Endothelial cell of umbilical vein (primary cell): ENCODE measurements around the gene ANKH. TPM values are rescaled to one million over a fixed set of nuclear protein-coding genes. Genes with fewer than 3 reads are reported as not detected.

Source experiments
- BruUV-seq: library from RNA; stranded (reverse); fragments of 400-500 nt; replicated peaks from 2 replicates; lab custom pipeline; 2021; lab: Mats Ljungman, UMichigan
- CTCF ChIA-PET: fragments of 300-600, 350-600 bp; sonication (Branson Sonifier 250); formaldehyde crosslinking; loops from one replicate; lab custom pipeline; 2021; ENCODE audit warnings: antibody characterized with exemption, inconsistent platforms; lab: Charles Lee
- POLR2A ChIA-PET: fragments of 300-600, 350-600 bp; sonication (Branson Sonifier 250); formaldehyde crosslinking; loops from one replicate; lab custom pipeline; 2021; ENCODE audit warnings: antibody characterized with exemption, inconsistent platforms; lab: Charles Lee
- DNase-seq: peaks from one replicate; pipeline ENCODE4 v3.0.0-alpha.2; 2011; ENCODE audit warnings: low read depth, low spot score
- FAIRE-seq: peaks from 2 replicates; lab custom pipeline; 2011; peaks lifted over from hg19 to GRCh38; lab: Jason Lieb, UNC
- H2AFZ ChIP-seq: 2 replicates; pipeline ENCODE4 v1.6.0; 2012; ENCODE audit warnings: low read depth, low read length, control low read depth, inconsistent platforms
- H3K27ac ChIP-seq: 2 replicates; pipeline ENCODE4 v1.5.1; 2011; ENCODE audit warnings: low read depth, mild to moderate bottlenecking, control low read depth, low read length, moderate library complexity; ENCODE audit not compliant: insufficient read depth
- H3K27me3 ChIP-seq, 2 experiments: 2 replicates each; pipeline versions ENCODE4 v1.6.0 to v1.6.1; 2011; ENCODE audit warnings: low read length in 2 of 2, mixed read lengths in 1 of 2; ENCODE audit not compliant: control insufficient read depth in 2 of 2, insufficient read depth in 2 of 2
- H3K36me3 ChIP-seq, 2 experiments: 2 replicates in 1 of 2; 3 replicates in 1 of 2; pipeline ENCODE4 v1.5.1; 2011; ENCODE audit warnings: low read length in 2 of 2, mild to moderate bottlenecking in 1 of 2, moderate library complexity in 1 of 2; ENCODE audit not compliant: control insufficient read depth in 2 of 2, insufficient read depth in 2 of 2; ENCODE audit errors: extremely low read depth in 1 of 2
- H3K4me1 ChIP-seq: 3 replicates; pipeline ENCODE4 v1.5.1; 2011; ENCODE audit warnings: mild to moderate bottlenecking, low read length; ENCODE audit not compliant: control insufficient read depth, insufficient read depth; ENCODE audit errors: extremely low read depth
- H3K4me2 ChIP-seq: 2 replicates; pipeline ENCODE4 v1.6.1; 2011; ENCODE audit warnings: low read length, control low read depth, mixed read lengths; ENCODE audit not compliant: insufficient read depth
- H3K4me3 ChIP-seq, 3 experiments: fragments of 200-600 bp in 1 of 3; sonication (generic), shearing (Covaris generic) in 1 of 3; replicated peaks in 1 of 3; 2 replicates each; pipeline ENCODE4 v1.5.1; 2011 to 2016; ENCODE audit warnings: control low read depth in 3 of 3, low read length in 3 of 3, mild to moderate bottlenecking in 2 of 3, inconsistent platforms in 1 of 3, low read depth in 1 of 3, moderate library complexity in 1 of 3; ENCODE audit not compliant: insufficient read depth in 1 of 3
- H3K79me2 ChIP-seq: 2 replicates; pipeline ENCODE4 v1.6.0; 2012; ENCODE audit warnings: low read length, inconsistent platforms; ENCODE audit not compliant: control insufficient read depth, insufficient read depth
- H3K9ac ChIP-seq: replicated peaks from 2 replicates; pipeline ENCODE3; 2011; ENCODE audit warnings: low read length, control low read depth; ENCODE audit not compliant: insufficient read depth; ENCODE audit errors: extremely low read depth
- H3K9me1 ChIP-seq: replicated peaks from 3 replicates; pipeline ENCODE4 v1.6.0; 2011; ENCODE audit warnings: mild to moderate bottlenecking, low read length; ENCODE audit not compliant: control insufficient read depth, insufficient read depth; ENCODE audit errors: extremely low read depth
- H3K9me3 ChIP-seq: replicated peaks from 2 replicates; pipeline ENCODE4 v1.5.1; 2012; ENCODE audit warnings: low read length, inconsistent platforms; ENCODE audit not compliant: control insufficient read depth, insufficient read depth
- H4K20me1 ChIP-seq: replicated peaks from 2 replicates; pipeline ENCODE3; 2011; ENCODE audit warnings: mild to moderate bottlenecking, low read length; ENCODE audit not compliant: control insufficient read depth, insufficient read depth; ENCODE audit errors: extremely low read depth
- EZH2 ChIP-seq: IDR thresholded peaks from 2 replicates; pipeline ENCODE4 v1.6.1; 2012; ENCODE audit warnings: borderline replicate concordance, low read depth, mild to moderate bottlenecking, moderate library complexity, low read length, inconsistent platforms; ENCODE audit not compliant: severe bottlenecking
- FOS ChIP-seq: IDR thresholded peaks from 2 replicates; pipeline ENCODE4 v1.6.1; 2011; ENCODE audit warnings: mild to moderate bottlenecking, low read length, moderate library complexity, borderline replicate concordance; ENCODE audit not compliant: insufficient read depth
- GATA2 ChIP-seq: IDR thresholded peaks from 2 replicates; pipeline ENCODE4 v1.7.0; 2011; ENCODE audit warnings: low read depth, mild to moderate bottlenecking, moderate library complexity, mixed read lengths, low read length; ENCODE audit not compliant: insufficient read length, insufficient read depth
- JUN ChIP-seq: IDR thresholded peaks from 2 replicates; pipeline ENCODE4 v1.6.1; 2011; ENCODE audit warnings: borderline replicate concordance, low read depth; ENCODE audit not compliant: insufficient read length, insufficient read depth
- MYC ChIP-seq: IDR thresholded peaks from one replicate; pipeline ENCODE4 v1.6.1; 2011; ENCODE audit warnings: mild to moderate bottlenecking, low read depth, low read length
- POLR2A ChIP-seq: IDR thresholded peaks from 2 replicates; pipeline ENCODE4 v1.6.1; 2012; ENCODE audit warnings: low read depth, mild to moderate bottlenecking, control low read depth, low read length
- POLR2AphosphoS5 ChIP-seq: IDR thresholded peaks from 2 replicates; pipeline ENCODE4 v1.6.1; 2012; ENCODE audit warnings: low read depth, mild to moderate bottlenecking, control low read depth, low read length, moderate library complexity; ENCODE audit not compliant: insufficient read depth
- dilution Hi-C: fragments of 300-500 bp; cut with MboI; formaldehyde crosslinking; loops from one replicate; pipeline ENCODE4 v1.15.0; 2019; ENCODE audit warnings: low sequenced_read_pairs; ENCODE audit not compliant: extremely low pct_ligation_motif_present
- intact Hi-C: fragments of 100-400 bp; cut with micrococcal nuclease; formaldehyde crosslinking; loops from one replicate; pipeline ENCODE4 v1.10.0; 2022
- polyA plus RNA-seq, 4 experiments: library from polyadenylated mRNA; depleted of rRNA in 3 of 4; stranded (reverse) in 3 of 4; unstranded in 1 of 4; fragments of >200 nt; gene quantifications; 2 replicates each; pipeline versions ENCODE4 v1.2.1 to v1.2.3, GENCODE V29; 2011 to 2012; ENCODE audit warnings: missing spikeins in 1 of 4
- total RNA-seq: library from RNA; stranded (reverse); gene quantifications from 2 replicates; pipeline ENCODE4 v1.2.3, GENCODE V29; 2021
- TF ChIP-seq, protein P1 (sequence below): IDR thresholded peaks from 2 replicates; pipeline ENCODE4 v1.6.1; 2011; ENCODE audit not compliant: insufficient read depth, insufficient read length
- TF ChIP-seq, protein P2 (sequence below), 2 donors: IDR thresholded peaks; 1 replicate in 1 of 2; 2 replicates in 1 of 2; pipeline ENCODE4 v1.5.1; 2011; ENCODE audit warnings: low read length in 2 of 2, mild to moderate bottlenecking in 2 of 2, moderate library complexity in 2 of 2, control low read depth in 1 of 2, inconsistent platforms in 1 of 2, low read depth in 1 of 2; ENCODE audit not compliant: insufficient read depth in 1 of 2; ENCODE audit errors: extremely low read depth in 1 of 2

Gene ANKH
- total and polyA plus RNA-seq, 2 donors (not counting 3 experiments of a cell fraction or from before 2014, with no cell fraction given) = 12.7 to 31.4 TPM

DNA sequence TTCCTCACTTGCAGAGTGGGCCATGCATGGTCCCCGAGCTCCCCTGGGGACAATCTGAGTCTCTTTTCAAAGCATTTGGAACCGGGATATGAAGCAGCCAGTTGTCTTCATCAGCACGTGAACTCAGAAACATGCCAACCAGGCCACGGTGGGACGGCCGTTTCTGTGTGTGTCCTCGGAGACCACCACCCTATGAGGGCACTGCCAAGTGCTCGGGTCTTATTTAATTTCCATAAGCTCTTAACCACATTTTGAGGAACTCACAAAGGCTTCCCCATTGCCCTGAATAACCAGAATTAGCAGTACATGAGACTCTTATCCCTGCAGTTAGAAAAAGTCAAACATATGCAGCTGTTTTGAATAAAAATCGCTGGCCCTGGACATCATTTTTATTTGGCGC is 146.9 kb downstream of the ANKH start:
- ChIA-PET CTCF (interaction anchor here (1.3 to 10.2 kb wide), 3 partner anchors 12 to 289 kb away, joined by 4 to 168 read pairs (median 48); no protein-coding TSS in a partner anchor), POLR2A (no interaction called here)
- Histone ChIP-seq H3K79me2 (no peaks in the 10 kb centered on the region), H3K4me3 (no peak overlapping the region), H3K9ac (no peak overlapping the region), H3K4me2 (no peak overlapping the region), H3K27ac (no peak overlapping the region), H4K20me1 (no peaks in the 10 kb centered on the region), H3K9me1 (no peaks in the 10 kb centered on the region), H2AFZ (no peak overlapping the region), H3K9me3 (no peaks in the 10 kb centered on the region), H3K36me3 (no peaks in the 10 kb centered on the region), H3K4me1 (no peaks in the 10 kb centered on the region), H3K27me3 (no peaks in the 10 kb centered on the region)
- no peak for FAIRE-seq
- DNase-seq = no peak
- intact Hi-C loops = no loop called here
- BruUV-seq = no TSS peak
- dilution Hi-C loops = loop anchor here (25.0 kb wide), 1 partner anchor 288 kb away; no protein-coding TSS in a partner anchor
- no peak for TF ChIP-seq POLR2A
- no peak for TF ChIP-seq EZH2
- no peak for TF ChIP-seq MYC
- TF ChIP-seq FOS = no peak
- TF ChIP-seq POLR2AphosphoS5 = no peak
- TF ChIP-seq, protein P1, sequence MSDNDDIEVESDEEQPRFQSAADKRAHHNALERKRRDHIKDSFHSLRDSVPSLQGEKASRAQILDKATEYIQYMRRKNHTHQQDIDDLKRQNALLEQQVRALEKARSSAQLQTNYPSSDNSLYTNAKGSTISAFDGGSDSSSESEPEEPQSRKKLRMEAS = no peak
- TF ChIP-seq, protein P2, sequence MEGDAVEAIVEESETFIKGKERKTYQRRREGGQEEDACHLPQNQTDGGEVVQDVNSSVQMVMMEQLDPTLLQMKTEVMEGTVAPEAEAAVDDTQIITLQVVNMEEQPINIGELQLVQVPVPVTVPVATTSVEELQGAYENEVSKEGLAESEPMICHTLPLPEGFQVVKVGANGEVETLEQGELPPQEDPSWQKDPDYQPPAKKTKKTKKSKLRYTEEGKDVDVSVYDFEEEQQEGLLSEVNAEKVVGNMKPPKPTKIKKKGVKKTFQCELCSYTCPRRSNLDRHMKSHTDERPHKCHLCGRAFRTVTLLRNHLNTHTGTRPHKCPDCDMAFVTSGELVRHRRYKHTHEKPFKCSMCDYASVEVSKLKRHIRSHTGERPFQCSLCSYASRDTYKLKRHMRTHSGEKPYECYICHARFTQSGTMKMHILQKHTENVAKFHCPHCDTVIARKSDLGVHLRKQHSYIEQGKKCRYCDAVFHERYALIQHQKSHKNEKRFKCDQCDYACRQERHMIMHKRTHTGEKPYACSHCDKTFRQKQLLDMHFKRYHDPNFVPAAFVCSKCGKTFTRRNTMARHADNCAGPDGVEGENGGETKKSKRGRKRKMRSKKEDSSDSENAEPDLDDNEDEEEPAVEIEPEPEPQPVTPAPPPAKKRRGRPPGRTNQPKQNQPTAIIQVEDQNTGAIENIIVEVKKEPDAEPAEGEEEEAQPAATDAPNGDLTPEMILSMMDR (IDR thresholded peaks at IDR 0.05; ENCODE audit: extremely low read depth in 1 of 2, insufficient read depth in 1 of 2, low read depth in 1 of 2, low read length in 2 of 2) = no peak
- no peak for TF ChIP-seq GATA2
- TF ChIP-seq JUN = no peak
